HepG2 (cell line): ENCODE data around the gene OR51E1. TPM values are rescaled to one million over a fixed set of nuclear protein-coding genes. Genes with fewer than 3 reads are reported as not detected.

ENCODE experiments used
- ATAC-seq: fragments of 200-7000 bp; cut with Tn5 transposase; 3 replicates; pipeline ENCODE4 v1.9.1; 2020; ENCODE audit warnings: mild to moderate bottlenecking, moderate library complexity
- BruUV-seq: library from RNA; stranded (reverse); fragments of 400-500 nt; replicated peaks from 2 replicates; lab custom pipeline; 2021; lab: Mats Ljungman, UMichigan
- CTCF ChIA-PET: fragments of 300-600 bp; formaldehyde crosslinking; extraction: SDS; loops from one replicate; lab custom pipeline; 2021; ENCODE audit warnings: low total read pairs, inconsistent platforms, low intra/inter-chr PET ratio; lab: Yijun Ruan, JAX
- POLR2A ChIA-PET: fragments of 350-600 bp; sonication (Branson Sonifier 250); formaldehyde crosslinking; loops from one replicate; lab custom pipeline; 2020; ENCODE audit warnings: antibody characterized with exemption, inconsistent platforms; lab: Yijun Ruan, JAX
- DNase-seq: peaks from one replicate; pipeline ENCODE4 v3.0.0-alpha.2; 2015; ENCODE audit warnings: low spot score
- FAIRE-seq: peaks from 3 replicates; lab custom pipeline; 2011; peaks lifted over from hg19 to GRCh38; lab: Jason Lieb, UNC
- H2AFZ ChIP-seq: one replicate; pipeline ENCODE4 v1.6.1; 2011; ENCODE audit warnings: low read length, inconsistent platforms
- H3K27ac ChIP-seq: fragments of 300-600 bp; 3 replicates; pipeline ENCODE4 v1.8.0; 2011; ENCODE audit warnings: mixed run types, mild to moderate bottlenecking, mixed read lengths, low read length, inconsistent platforms; ENCODE audit not compliant: insufficient read depth; ENCODE audit errors: extremely low read length
- H3K27me3 ChIP-seq, 2 experiments: fragments of 200-600 bp in 1 of 2; 2 replicates in 1 of 2; 3 replicates in 1 of 2; pipeline versions ENCODE4 v1.6.0 to v1.8.0; 2011; ENCODE audit warnings: low read length in 2 of 2, mild to moderate bottlenecking in 2 of 2, moderate library complexity in 2 of 2, inconsistent platforms in 1 of 2; ENCODE audit not compliant: insufficient read depth in 2 of 2, control insufficient read depth in 1 of 2
- H3K36me3 ChIP-seq, 2 experiments: fragments of 200-600 bp in 1 of 2; replicated peaks in 1 of 2; 2 replicates in 1 of 2; 3 replicates in 1 of 2; pipeline versions ENCODE4 v1.5.1 to v1.8.0; 2011; ENCODE audit warnings: low read length in 2 of 2, inconsistent platforms in 1 of 2; ENCODE audit not compliant: insufficient read depth in 2 of 2, control insufficient read depth in 1 of 2
- H3K4me1 ChIP-seq: 2 replicates; pipeline ENCODE4 v1.5.1; 2012; ENCODE audit warnings: low read length, inconsistent platforms; ENCODE audit not compliant: insufficient read depth
- H3K4me2 ChIP-seq: 2 replicates; pipeline ENCODE4 v1.6.0; 2011; ENCODE audit warnings: low read depth, low read length, inconsistent platforms
- H3K4me3 ChIP-seq, 3 experiments: fragments of 200-600 bp in 1 of 3; sonication (generic), shearing (Covaris generic) in 1 of 3; replicated peaks in 1 of 3; 2 replicates each; pipeline ENCODE4 v1.5.1; 2011 to 2016; ENCODE audit warnings: low read length in 3 of 3, inconsistent platforms in 2 of 3, low read depth in 2 of 3, mild to moderate bottlenecking in 2 of 3, control low read depth in 1 of 3, mixed read lengths in 1 of 3; ENCODE audit not compliant: insufficient read depth in 1 of 3
- H3K79me2 ChIP-seq: one replicate; pipeline ENCODE4 v1.6.1; 2011; ENCODE audit warnings: low read length, inconsistent platforms; ENCODE audit not compliant: insufficient read depth
- H3K9ac ChIP-seq: 2 replicates; pipeline ENCODE4 v1.6.0; 2011; ENCODE audit warnings: mild to moderate bottlenecking, low read depth, low read length, inconsistent platforms; ENCODE audit not compliant: insufficient read depth
- H3K9me3 ChIP-seq: 2 replicates; pipeline ENCODE4 v1.5.1; 2012; ENCODE audit warnings: mild to moderate bottlenecking, low read length
- H4K20me1 ChIP-seq: 2 replicates; pipeline ENCODE4 v1.6.0; 2011; ENCODE audit warnings: inconsistent platforms, mild to moderate bottlenecking, low read length, moderate library complexity; ENCODE audit not compliant: insufficient read depth
- DMAP1 ChIP-seq: IDR thresholded peaks from 2 replicates; pipeline ENCODE4 v1.6.1; 2016
- ELF3 ChIP-seq: IDR thresholded peaks from 2 replicates; pipeline ENCODE4 v1.6.1; 2016; ENCODE audit warnings: missing genetic modification reagents, missing compliant biosample characterization
- NCOA1 ChIP-seq: sonication (generic); formaldehyde crosslinking; IDR thresholded peaks from 2 replicates; pipeline ENCODE4 v1.9.0; 2021; ENCODE audit warnings: missing genetic modification reagents
- PBX2 ChIP-seq: IDR thresholded peaks from 2 replicates; pipeline ENCODE4 v1.6.1; 2016; ENCODE audit warnings: control low read depth
- POLR2AphosphoS5 ChIP-seq: IDR thresholded peaks from 2 replicates; pipeline ENCODE4 v1.6.1; 2012; ENCODE audit warnings: low read depth, low read length
- PRMT3 ChIP-seq: sonication (generic); formaldehyde crosslinking; IDR thresholded peaks from 2 replicates; pipeline ENCODE4 v1.8.1; 2022; ENCODE audit warnings: low read depth, mild to moderate bottlenecking, moderate library complexity, missing genetic modification reagents, borderline replicate concordance
- SAP130 ChIP-seq: IDR thresholded peaks from 2 replicates; pipeline ENCODE4 v1.6.1; 2016; ENCODE audit warnings: low read depth
- ZNF670 ChIP-seq: sonication (generic); formaldehyde crosslinking; IDR thresholded peaks from 2 replicates; pipeline ENCODE4 v1.8.0; 2022; ENCODE audit warnings: mild to moderate bottlenecking, missing genetic modification reagents, borderline replicate concordance
- ZNF713 ChIP-seq: sonication (generic); formaldehyde crosslinking; IDR thresholded peaks from 2 replicates; pipeline ENCODE4 v1.4.0; 2020; ENCODE audit warnings: mild to moderate bottlenecking, missing genetic modification reagents
- ZNF75D ChIP-seq: sonication (generic); formaldehyde crosslinking; IDR thresholded peaks from 2 replicates; pipeline ENCODE4 v1.8.1; 2023; ENCODE audit warnings: missing genetic modification reagents, mild to moderate bottlenecking, borderline replicate concordance
- WGBS: methylation state at CpG from one replicate; pipeline ENCODE4 v1.1.6; 2017; ENCODE audit warnings: low lambda C conversion rate; 5-methylcytosine and 5-hydroxymethylcytosine counted together
- in situ Hi-C: cut with HindIII; loops from 2 replicates; pipeline ENCODE4 v1.10.0; 2017; ENCODE audit warnings: low pct_unique_long_range_greater_than_20kb; ENCODE audit not compliant: extremely low pct_ligation_motif_present
- intact Hi-C: fragments of 100-400 bp; cut with micrococcal nuclease; formaldehyde crosslinking; loops from one replicate; pipeline ENCODE4 v1.10.0; 2022; ENCODE audit not compliant: unreplicated experiment
- polyA plus RNA-seq, 8 experiments: library from polyadenylated mRNA; depleted of rRNA in 3 of 8; stranded (reverse) in 7 of 8; unstranded in 1 of 8; fragments of >200 nt; fragmentation: Illumina TruSeq in 4 of 8; extraction: Trizol in 4 of 8; gene quantifications; 2 replicates each; pipeline versions ENCODE4 v1.2.1 to v1.2.3, GENCODE V29; 2011 to 2016; ENCODE audit warnings: low read depth in 4 of 8, missing spikeins in 1 of 8, mixed read lengths in 1 of 8; ENCODE audit not compliant: insufficient read depth in 1 of 8
- total RNA-seq, 5 experiments: library from RNA; depleted of rRNA; stranded (reverse); fragments of >200 nt; fragmentation: Illumina TruSeq; extraction: Trizol; gene quantifications; 2 replicates each; pipeline ENCODE4 v1.2.3, GENCODE V29; 2016; ENCODE audit warnings: low read depth in 1 of 5

The OR51E1 gene
- total and polyA plus RNA-seq, 2 of the 13 experiments (the other 11 are each of a cell fraction or from before 2014, with no cell fraction given): not detected

GRCh38 chr11:4642043-4642442, 1.7 kb upstream of the OR51E1 start (continued):
- TF ChIP-seq PBX2 (CRISPR knock-in tag) (no peak), ZNF670 (CRISPR knock-in tag) (no peak), SAP130 (no peak), NCOA1 (no peak)

GRCh38 chr11:4643076-4643475, 706 bp upstream of the OR51E1 start:
- no peaks in the 10 kb centered on the region for H3K36me3 ChIP-seq
- FAIRE-seq (no peak), ATAC-seq (no peak), DNase-seq (no peak)
- no peak overlapping the region for H3K9ac ChIP-seq
- no peaks in the 10 kb centered on the region for H4K20me1 ChIP-seq
- H3K27me3 ChIP-seq: peaks cover 0 to 37% of the 10 kb centered on the region in 2 experiments; a peak in 4 of 5 replicates
- H3K79me2 ChIP-seq: no peaks in the 10 kb centered on the region
- no peak overlapping the region for H3K27ac ChIP-seq
- POLR2A ChIA-PET: no interaction called here
- H3K9me3 ChIP-seq: no peaks in the 10 kb centered on the region
- WGBS: under 1% methylated on average over 5 of the region's 5 CpGs
- H3K4me3 ChIP-seq: no peak overlapping the region
- no peak overlapping the region for H2AFZ ChIP-seq
- H3K4me2 ChIP-seq: no peak overlapping the region
- H3K4me1 ChIP-seq: no peaks in the 10 kb centered on the region
- CTCF ChIA-PET: no interaction called here
- TF ChIP-seq PRMT3 (CRISPR knock-in tag) (no peak), ZNF713 (CRISPR knock-in tag) (no peak), POLR2AphosphoS5 (no peak)
- intact Hi-C loops (no loop called here), in situ Hi-C loops (no loop called here)
- no TSS peak for BruUV-seq

- Histone ChIP-seq H2AFZ (no peak overlapping the region), H3K36me3 (no peaks in the 10 kb centered on the region), H3K9me3 (no peaks in the 10 kb centered on the region), H3K27ac (no peak overlapping the region), H3K4me2 (no peak overlapping the region), H3K79me2 (no peaks in the 10 kb centered on the region), H3K27me3 (peaks cover 0 to 37% of the 10 kb centered on the region in 2 experiments; a peak in 3 of 5 replicates), H4K20me1 (no peaks in the 10 kb centered on the region), H3K9ac (no peak overlapping the region), H3K4me1 (no peaks in the 10 kb centered on the region), H3K4me3 (no peak overlapping the region)
- ChIA-PET CTCF (no interaction called here), POLR2A (no interaction called here)
- no peak for ATAC-seq
- in situ Hi-C loops: no loop called here
- intact Hi-C loops: no loop called here
- TF ChIP-seq ZNF75D: no peak
- TF ChIP-seq DMAP1 (CRISPR knock-in tag): no peak
- TF ChIP-seq ELF3 (CRISPR knock-in tag): no peak
- TF ChIP-seq NCOA1: no peak
- BruUV-seq: no TSS peak
- no peak for DNase-seq
- no peak for FAIRE-seq
- 2% methylated on average over 3 of the region's 4 CpGs for WGBS
Observed at GRCh38 chr11:4644233-4644632, 451 bp downstream of the OR51E1 start.
